GM12878 (cell line): ENCODE measurements around the gene LRRC45. TPM values are rescaled to one million over a fixed set of nuclear protein-coding genes. Genes with fewer than 3 reads are reported as not detected.
A peak's percentile ranks its signal among the peaks of the same experiment; 100 is the strongest.

Experiments
- ATAC-seq: fragments of 200-7000 bp; cut with Tn5 transposase; 3 replicates; pipeline ENCODE4 v1.9.1; 2020; ENCODE audit warnings: mild to moderate bottlenecking, moderate library complexity
- BruUV-seq: library from RNA; stranded (reverse); fragments of 400-500 nt; replicated peaks from 2 replicates; lab custom pipeline; 2021; lab: Mats Ljungman, UMichigan
- CTCF ChIA-PET: fragments of 300-600 bp; sonication (Branson Sonifier 250); formaldehyde crosslinking; extraction: SDS; loops from one replicate; lab custom pipeline; 2021; ENCODE audit warnings: inconsistent platforms; lab: Yijun Ruan, JAX
- POLR2A ChIA-PET: fragments of 350-600 bp; formaldehyde crosslinking; extraction: SDS; loops from one replicate; lab custom pipeline; 2021; ENCODE audit warnings: inconsistent platforms; lab: Charles Lee
- RAD21 ChIA-PET: fragments of 300-600 bp; sonication (Branson Sonifier 250); formaldehyde crosslinking; loops from one replicate; lab custom pipeline; 2023; ENCODE audit warnings: antibody characterized with exemption; ENCODE audit not compliant: unreplicated experiment; lab: Charles Lee
- SMC1A ChIA-PET: fragments of 300-600 bp; sonication (Branson Sonifier 250); formaldehyde crosslinking; loops from one replicate; lab custom pipeline; 2023; ENCODE audit not compliant: unreplicated experiment, uncharacterized antibody; lab: Charles Lee
- DNase-seq: peaks from one replicate; pipeline ENCODE4 v3.0.0-alpha.2; 2011; ENCODE audit warnings: low read depth, low spot score
- FAIRE-seq: peaks from 3 replicates; lab custom pipeline; 2011; peaks lifted over from hg19 to GRCh38; lab: Jason Lieb, UNC
- H2AFZ ChIP-seq: 2 replicates; pipeline ENCODE4 v1.6.0; 2011; ENCODE audit warnings: low read depth, low read length, control low read depth; ENCODE audit not compliant: control insufficient read depth
- H3K27ac ChIP-seq: 2 replicates; pipeline ENCODE4 v1.5.1; 2011; ENCODE audit warnings: control low read depth; ENCODE audit not compliant: control insufficient read depth, insufficient read depth
- H3K27me3 ChIP-seq, 2 experiments: replicated peaks in 1 of 2; 2 replicates each; pipeline versions ENCODE4 v1.6.0 to v1.6.1; 2011; ENCODE audit warnings: low read length in 1 of 2; ENCODE audit not compliant: control insufficient read depth in 2 of 2, insufficient read depth in 2 of 2
- H3K36me3 ChIP-seq, 2 experiments: 2 replicates each; pipeline ENCODE4 v1.5.1; 2011; ENCODE audit warnings: low read length in 1 of 2; ENCODE audit not compliant: control insufficient read depth in 2 of 2, insufficient read depth in 2 of 2
- H3K4me1 ChIP-seq: 2 replicates; pipeline ENCODE4 v1.6.1; 2011; ENCODE audit warnings: mild to moderate bottlenecking, low read length, moderate library complexity, mixed read lengths; ENCODE audit not compliant: control insufficient read depth, insufficient read depth
- H3K4me2 ChIP-seq: 2 replicates; pipeline ENCODE4 v1.6.0; 2011; ENCODE audit warnings: control low read depth; ENCODE audit not compliant: control insufficient read depth, insufficient read depth
- H3K4me3 ChIP-seq: fragments of 200-600 bp; sonication (generic); 2 replicates; pipeline ENCODE4 v1.5.1; 2016
- H3K79me2 ChIP-seq: 2 replicates; pipeline ENCODE4 v1.6.0; 2011; ENCODE audit warnings: low read length; ENCODE audit not compliant: control insufficient read depth, insufficient read depth
- H3K9ac ChIP-seq: 2 replicates; pipeline ENCODE4 v1.8.0; 2011; ENCODE audit warnings: low read length, control low read depth, mixed read lengths; ENCODE audit not compliant: control insufficient read depth, insufficient read depth
- H3K9me3 ChIP-seq: replicated peaks from 3 replicates; pipeline ENCODE4 v1.5.1; 2011; ENCODE audit warnings: mild to moderate bottlenecking, low read length; ENCODE audit not compliant: control insufficient read depth, insufficient read depth
- H4K20me1 ChIP-seq: 2 replicates; pipeline ENCODE4 v1.6.0; 2011; ENCODE audit not compliant: control insufficient read depth, insufficient read depth
- CBX3 ChIP-seq: fragments of 200-600 bp; sonication (generic); IDR thresholded peaks from 2 replicates; pipeline ENCODE4 v1.6.1; 2016; ENCODE audit warnings: low read depth, borderline replicate concordance
- EGR1 ChIP-seq, 2 experiments: IDR thresholded peaks; 1 replicate in 1 of 2; 2 replicates in 1 of 2; pipeline ENCODE4 v1.6.1; 2011 to 2012; ENCODE audit warnings: low read depth in 2 of 2, low read length in 2 of 2, borderline replicate concordance in 1 of 2, mild to moderate bottlenecking in 1 of 2, moderate library complexity in 1 of 2
- EZH2 ChIP-seq: IDR thresholded peaks from 2 replicates; pipeline ENCODE4 v1.6.1; 2012; ENCODE audit warnings: low read depth, mild to moderate bottlenecking, control low read depth, inconsistent platforms, low read length, borderline replicate concordance; ENCODE audit not compliant: control insufficient read depth
- KDM1A ChIP-seq: fragments of 200-600 bp; sonication (generic); IDR thresholded peaks from 2 replicates; pipeline ENCODE4 v1.6.1; 2016; ENCODE audit warnings: borderline replicate concordance
- NBN ChIP-seq: fragments of 450-650 bp; IDR thresholded peaks from 2 replicates; pipeline ENCODE4 v1.6.1; 2016
- NR2C2 ChIP-seq: IDR thresholded peaks from 2 replicates; pipeline ENCODE4 v1.6.1; 2011; ENCODE audit warnings: borderline replicate concordance, low read depth; ENCODE audit not compliant: control insufficient read depth, insufficient read length
- RELA ChIP-seq: fragments of 450-650 bp; IDR thresholded peaks from 2 replicates; pipeline ENCODE4 v1.8.0; 2014; ENCODE audit warnings: borderline replicate concordance; ENCODE audit not compliant: partially characterized antibody
- RFX5 ChIP-seq: IDR thresholded peaks from 2 replicates; pipeline ENCODE4 v1.6.1; 2011; ENCODE audit warnings: low read depth, low read length, improper control_type of control experiment
- YBX1 ChIP-seq: fragments of 450-650 bp; IDR thresholded peaks from 2 replicates; pipeline ENCODE4 v1.6.1; 2016; ENCODE audit warnings: antibody characterized with exemption
- ZNF592 ChIP-seq: fragments of 450-650 bp; IDR thresholded peaks from 2 replicates; pipeline ENCODE4 v1.6.1; 2017; ENCODE audit warnings: mild to moderate bottlenecking, moderate library complexity
- WGBS: methylation state at CpG from one replicate; pipeline ENCODE4 v1.1.6; 2016; ENCODE audit warnings: low lambda C conversion rate; ENCODE audit not compliant: insufficient replicate concordance, insufficient coverage; ENCODE audit errors: missing lambda C conversion rate; 5-methylcytosine and 5-hydroxymethylcytosine counted together
- in situ Hi-C: fragments of 300-500 bp; cut with MboI; formaldehyde crosslinking; loops from 9 replicates; pipeline ENCODE4 v1.14.3; 2018; ENCODE audit warnings: mixed read lengths
- intact Hi-C: fragments of 100-400 bp; cut with micrococcal nuclease; formaldehyde crosslinking; loops from one replicate; pipeline ENCODE4 v1.14.2; 2022; ENCODE audit not compliant: unreplicated experiment
- polyA plus RNA-seq, 11 experiments: library from polyadenylated mRNA; depleted of rRNA in 4 of 11; unstranded in 6 of 11; stranded (reverse) in 5 of 11; fragments of >200 nt; fragmentation: Nextera tagmentation in 4 of 11; fragmentation: Illumina TruSeq in 1 of 11; extraction: Ambion mirVana in 4 of 11; extraction: Trizol in 1 of 11; gene quantifications; 1 replicate in 1 of 11; 2 replicates in 10 of 11; pipeline versions ENCODE4 v1.2.1 to v1.2.3, GENCODE V29; 2011 to 2016; ENCODE audit warnings: inconsistent platforms in 2 of 11, missing spikeins in 2 of 11, low read depth in 1 of 11
- total RNA-seq, 4 experiments: library from RNA; depleted of rRNA in 3 of 4; stranded (reverse); fragments of >200 nt in 3 of 4; fragmentation: Illumina TruSeq in 1 of 4; extraction: Trizol in 1 of 4; gene quantifications; 2 replicates each; pipeline versions ENCODE4 v1.2.1 to v1.2.3, GENCODE V29; 2013 to 2021
- TF ChIP-seq, protein P1 (sequence below): fragments of 450-650 bp; formaldehyde crosslinking; IDR thresholded peaks from 2 replicates; pipeline ENCODE4 v1.4.0; 2020; ENCODE audit warnings: mild to moderate bottlenecking, moderate library complexity
- TF ChIP-seq, protein P2 (sequence below): fragments of 450-650 bp; IDR thresholded peaks from 2 replicates; pipeline ENCODE4 v1.6.1; 2016; ENCODE audit warnings: mild to moderate bottlenecking

The LRRC45 gene
- total and polyA plus RNA-seq, 10 of the 15 experiments (the other 5 are each of a cell fraction or from before 2014, with no cell fraction given): 0.03 to 27.7 (median 10.4) TPM

DNA sequence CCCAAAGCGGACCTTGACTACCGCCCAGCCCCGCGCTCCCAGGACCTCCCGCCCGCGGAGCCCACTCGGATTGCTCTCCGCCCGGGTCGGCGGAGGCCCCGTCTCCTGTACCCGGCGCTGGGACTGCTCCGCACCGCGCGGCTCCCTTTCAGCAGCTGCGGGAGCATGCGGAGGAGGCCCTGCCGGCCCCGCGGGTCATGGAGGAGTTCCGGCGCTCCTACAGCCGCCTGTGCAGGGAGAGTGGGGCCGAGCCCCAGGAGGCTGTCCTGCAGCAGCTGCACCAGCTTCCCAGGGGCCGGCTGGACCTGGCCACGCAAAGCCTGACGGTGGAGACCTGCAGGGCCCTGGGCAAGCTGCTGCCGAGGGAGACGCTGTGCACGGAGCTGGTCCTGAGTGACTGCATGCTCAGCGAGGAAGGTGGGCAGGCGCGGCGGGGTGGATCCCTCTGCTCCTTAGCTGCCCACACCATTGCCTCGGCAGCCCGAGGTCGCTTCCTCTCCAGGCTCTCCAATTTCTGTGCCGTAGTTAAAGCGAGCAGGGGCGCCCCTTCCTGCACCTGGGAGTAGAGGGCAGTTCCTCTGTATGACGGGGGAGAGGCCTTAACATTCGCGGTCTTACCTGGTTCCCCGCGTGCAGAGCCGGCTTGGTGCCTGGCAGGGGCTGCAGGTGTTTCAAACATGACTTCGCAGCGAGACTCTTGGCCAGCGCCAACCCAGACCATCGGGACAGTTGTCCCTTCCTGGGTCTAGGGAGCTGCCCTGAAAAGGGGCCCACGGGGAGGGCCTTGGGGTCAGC, 539 bp downstream of the LRRC45 start:
- Histone ChIP-seq H3K9me3 (no peaks in the 10 kb centered on the region), H3K4me2 (peak overlapping the region; percentile 96), H3K36me3 (no peaks in the 10 kb centered on the region; a peak in 2 of 4 replicates), H2AFZ (peak overlapping the region; percentile 80), H3K27me3 (no peaks in the 10 kb centered on the region), H3K4me3 (peak overlapping the region; percentile 95), H3K27ac (peak overlapping the region; percentile 7; the same call in 1 of the 2 replicates), H4K20me1 (no peaks in the 10 kb centered on the region), H3K4me1 (peaks cover 14% of the 10 kb centered on the region), H3K9ac (peak overlapping the region; percentile 21), H3K79me2 (peaks cover 26% of the 10 kb centered on the region)
- intact Hi-C loops (loop anchor here (5.0 kb wide), 1 partner anchor 161 kb away; the partner anchor contains the start of gene P4HB), in situ Hi-C loops (no loop called here)
- SMC1A ChIA-PET: interaction anchor here (0.9 to 1.7 kb wide), 3 partner anchors 14 to 64 kb away, joined by 3 to 4 read pairs (median 4); partner anchors contain the start of gene DCXR
- 5% methylated on average over 37 of the region's 55 CpGs for WGBS
- RAD21 ChIA-PET: interaction anchor here (1.0 to 4.4 kb wide), 6 partner anchors 11 to 131 kb away, joined by 3 to 68 read pairs (median 10); partner anchors contain the start of genes DCXR and NOTUM
- DNase-seq: no peak
- POLR2A ChIA-PET: interaction anchor here (0.6 to 2.6 kb wide), 8 partner anchors 14 to 132 kb away, joined by 3 to 13 read pairs (median 4); partner anchors contain the start of genes ALYREF, ANAPC11, DCXR and FASN
- BruUV-seq: no TSS peak
- CTCF ChIA-PET: interaction anchor here (0.6 to 5.0 kb wide), 9 partner anchors 12 to 289 kb away, joined by 3 to 89 read pairs (median 5); partner anchors contain the start of genes DCXR and NOTUM
- ATAC-seq: peak; percentile 3
- no peak for FAIRE-seq
- TF ChIP-seq, protein P1, sequence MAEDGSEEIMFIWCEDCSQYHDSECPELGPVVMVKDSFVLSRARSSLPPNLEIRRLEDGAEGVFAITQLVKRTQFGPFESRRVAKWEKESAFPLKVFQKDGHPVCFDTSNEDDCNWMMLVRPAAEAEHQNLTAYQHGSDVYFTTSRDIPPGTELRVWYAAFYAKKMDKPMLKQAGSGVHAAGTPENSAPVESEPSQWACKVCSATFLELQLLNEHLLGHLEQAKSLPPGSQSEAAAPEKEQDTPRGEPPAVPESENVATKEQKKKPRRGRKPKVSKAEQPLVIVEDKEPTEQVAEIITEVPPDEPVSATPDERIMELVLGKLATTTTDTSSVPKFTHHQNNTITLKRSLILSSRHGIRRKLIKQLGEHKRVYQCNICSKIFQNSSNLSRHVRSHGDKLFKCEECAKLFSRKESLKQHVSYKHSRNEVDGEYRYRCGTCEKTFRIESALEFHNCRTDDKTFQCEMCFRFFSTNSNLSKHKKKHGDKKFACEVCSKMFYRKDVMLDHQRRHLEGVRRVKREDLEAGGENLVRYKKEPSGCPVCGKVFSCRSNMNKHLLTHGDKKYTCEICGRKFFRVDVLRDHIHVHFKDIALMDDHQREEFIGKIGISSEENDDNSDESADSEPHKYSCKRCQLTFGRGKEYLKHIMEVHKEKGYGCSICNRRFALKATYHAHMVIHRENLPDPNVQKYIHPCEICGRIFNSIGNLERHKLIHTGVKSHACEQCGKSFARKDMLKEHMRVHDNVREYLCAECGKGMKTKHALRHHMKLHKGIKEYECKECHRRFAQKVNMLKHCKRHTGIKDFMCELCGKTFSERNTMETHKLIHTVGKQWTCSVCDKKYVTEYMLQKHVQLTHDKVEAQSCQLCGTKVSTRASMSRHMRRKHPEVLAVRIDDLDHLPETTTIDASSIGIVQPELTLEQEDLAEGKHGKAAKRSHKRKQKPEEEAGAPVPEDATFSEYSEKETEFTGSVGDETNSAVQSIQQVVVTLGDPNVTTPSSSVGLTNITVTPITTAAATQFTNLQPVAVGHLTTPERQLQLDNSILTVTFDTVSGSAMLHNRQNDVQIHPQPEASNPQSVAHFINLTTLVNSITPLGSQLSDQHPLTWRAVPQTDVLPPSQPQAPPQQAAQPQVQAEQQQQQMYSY (CRISPR knock-in tag): no peak
- no peak for TF ChIP-seq RFX5
- no peak for TF ChIP-seq EZH2
- no peak for TF ChIP-seq NR2C2
- TF ChIP-seq NBN: no peak
- no peak for TF ChIP-seq KDM1A
- TF ChIP-seq, protein P2, sequence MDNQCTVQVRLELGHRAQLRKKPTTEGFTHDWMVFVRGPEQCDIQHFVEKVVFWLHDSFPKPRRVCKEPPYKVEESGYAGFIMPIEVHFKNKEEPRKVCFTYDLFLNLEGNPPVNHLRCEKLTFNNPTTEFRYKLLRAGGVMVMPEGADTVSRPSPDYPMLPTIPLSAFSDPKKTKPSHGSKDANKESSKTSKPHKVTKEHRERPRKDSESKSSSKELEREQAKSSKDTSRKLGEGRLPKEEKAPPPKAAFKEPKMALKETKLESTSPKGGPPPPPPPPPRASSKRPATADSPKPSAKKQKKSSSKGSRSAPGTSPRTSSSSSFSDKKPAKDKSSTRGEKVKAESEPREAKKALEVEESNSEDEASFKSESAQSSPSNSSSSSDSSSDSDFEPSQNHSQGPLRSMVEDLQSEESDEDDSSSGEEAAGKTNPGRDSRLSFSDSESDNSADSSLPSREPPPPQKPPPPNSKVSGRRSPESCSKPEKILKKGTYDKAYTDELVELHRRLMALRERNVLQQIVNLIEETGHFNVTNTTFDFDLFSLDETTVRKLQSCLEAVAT: no peak
- TF ChIP-seq EGR1 (IDR thresholded peaks at IDR 0.05; ENCODE audit: borderline replicate concordance in 1 of 2, low read depth in 2 of 2, low read length in 2 of 2): no peak
- TF ChIP-seq ZNF592: no peak
- no peak for TF ChIP-seq YBX1
- no peak for TF ChIP-seq RELA
- no peak for TF ChIP-seq CBX3
